HG03280 (cell line): ENCODE data around the gene SLC22A8.
"Not testable (repeated sequence)": the region's sequence is repeated elsewhere in the genome, so short reads cannot be mapped to it uniquely, and the experiment has no call there.

ENCODE experiments used
- ATAC-seq: cut with Tn5 transposase; IDR thresholded peaks from one replicate; pipeline ENCODE4 v1.9.1; 2021; ENCODE audit warnings: mild to moderate bottlenecking, moderate library complexity; ENCODE audit not compliant: unreplicated experiment

Gene SLC22A8

GRCh38 chr11:62994775-62995174 is 20.9 kb downstream of the SLC22A8 start:
- ATAC-seq: no peak

DNA sequence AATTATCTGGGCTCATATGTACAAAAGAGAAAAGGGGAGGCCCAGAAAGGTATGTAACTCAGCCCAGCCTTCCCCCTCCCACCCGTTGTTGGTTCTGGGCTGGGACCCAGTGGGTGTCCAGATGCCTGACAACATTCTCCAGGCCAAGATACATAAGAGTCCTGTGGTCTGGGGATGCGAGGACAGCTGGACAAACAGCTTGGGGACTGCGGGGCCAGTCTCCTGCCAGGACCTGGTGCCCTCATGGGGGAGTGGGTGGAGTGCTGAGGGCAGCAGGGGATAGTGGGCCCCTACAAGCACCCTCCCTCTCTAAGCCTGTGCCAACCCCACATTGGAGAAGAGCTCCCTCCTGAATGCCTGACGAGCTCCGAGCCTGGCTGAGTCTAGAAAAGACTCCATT is 27.4 kb downstream of the SLC22A8 start:
- ATAC-seq: no peak

DNA sequence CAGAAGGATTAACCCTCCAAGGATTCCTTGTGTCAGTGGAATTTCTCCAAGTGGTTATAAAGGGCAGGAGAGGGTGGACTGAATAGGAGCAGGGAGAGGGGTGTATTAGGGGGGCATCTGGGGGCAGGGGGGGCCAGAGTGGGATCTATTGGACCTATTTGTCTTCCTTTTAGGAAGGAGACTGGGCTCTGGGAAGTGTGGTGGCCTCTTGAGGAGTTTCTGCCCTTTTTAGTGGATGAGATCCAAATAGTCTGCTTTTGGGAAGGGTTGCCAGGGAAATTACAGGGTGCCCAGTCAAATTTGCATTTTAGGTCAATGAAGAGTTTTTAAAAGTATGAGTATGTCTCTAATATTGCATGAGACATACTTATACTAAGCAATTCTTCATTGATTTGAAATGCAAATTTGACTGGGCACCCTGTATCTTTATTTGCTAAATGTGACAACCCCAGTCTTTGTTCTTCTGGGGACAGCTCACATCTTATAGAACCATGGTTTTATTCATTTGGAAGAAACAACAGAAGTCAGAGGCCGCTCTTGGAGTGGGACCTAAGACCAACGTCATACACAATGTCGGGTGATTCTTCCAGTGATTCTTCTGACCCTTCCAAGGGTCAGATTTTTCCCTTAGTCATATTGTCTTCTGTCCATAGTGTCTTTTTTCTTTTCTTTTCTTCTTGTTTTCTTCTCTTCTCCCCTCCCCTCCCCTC is 30.4 kb downstream of the SLC22A8 start:
- no peak for ATAC-seq

GRCh38 chr11:62984451-62984991 is 31.1 kb downstream of the SLC22A8 start, which contains the start of gene SLC22A6:
Gene SLC22A6, minus strand, starts transcription at chr11:62984967. Its CDS starts 277 bp downstream, at chr11:62984690.
- no peak for ATAC-seq

GRCh38 chr11:62983536-62984199 is 32.0 kb downstream of the SLC22A8 start:
- no peak for ATAC-seq

DNA sequence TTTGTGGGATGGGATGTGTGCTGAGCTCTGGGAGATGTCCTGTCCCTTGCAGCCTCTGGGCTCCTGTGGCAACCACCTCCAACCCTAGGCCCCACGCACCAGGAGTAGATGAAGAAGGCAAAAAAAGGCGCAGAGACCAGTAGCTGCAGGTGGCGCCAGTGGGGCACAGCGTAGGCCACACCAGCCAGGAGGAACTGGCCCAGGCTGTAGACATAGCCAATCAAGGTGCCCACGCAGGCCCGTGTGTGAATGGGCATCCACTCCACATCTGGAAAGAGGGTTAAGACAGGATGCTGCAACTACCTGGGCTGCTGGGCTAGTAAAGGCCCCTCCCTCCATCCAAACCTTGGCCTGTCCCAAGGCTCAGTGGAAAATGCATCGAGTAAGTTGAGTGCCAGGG is 33.9 kb downstream of the SLC22A8 start:
- no peak for ATAC-seq

DNA sequence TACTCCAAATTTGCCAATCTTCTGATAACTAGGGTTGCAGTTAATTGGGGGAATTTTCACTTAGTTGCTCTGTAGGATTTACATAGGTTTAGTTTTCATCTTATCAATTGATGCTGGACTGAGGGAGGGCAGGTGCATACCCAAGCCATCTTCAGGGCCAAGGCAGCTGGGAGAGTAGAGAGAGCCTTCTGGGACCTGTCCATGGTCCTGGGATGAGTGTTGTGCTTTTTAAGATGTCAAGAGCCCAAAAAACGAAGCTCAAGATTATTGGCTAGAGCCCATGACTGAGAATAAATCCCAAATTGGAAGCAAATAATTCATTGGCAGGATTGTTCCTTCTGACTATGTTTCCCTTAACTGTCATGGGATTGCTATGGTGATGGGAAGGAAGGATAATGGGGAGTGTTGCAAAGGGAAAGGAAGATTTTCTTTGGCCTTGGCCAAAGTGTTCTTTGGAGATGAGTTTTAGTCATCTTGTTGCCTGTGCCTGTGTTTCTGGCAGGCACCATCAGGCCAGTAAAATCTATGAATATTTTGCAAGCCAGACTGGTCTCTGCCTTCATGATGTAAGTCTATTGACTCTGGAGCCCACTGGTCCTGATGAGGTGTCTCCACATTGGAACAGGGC is 35.4 kb downstream of the SLC22A8 start:
- ATAC-seq: no peak

DNA sequence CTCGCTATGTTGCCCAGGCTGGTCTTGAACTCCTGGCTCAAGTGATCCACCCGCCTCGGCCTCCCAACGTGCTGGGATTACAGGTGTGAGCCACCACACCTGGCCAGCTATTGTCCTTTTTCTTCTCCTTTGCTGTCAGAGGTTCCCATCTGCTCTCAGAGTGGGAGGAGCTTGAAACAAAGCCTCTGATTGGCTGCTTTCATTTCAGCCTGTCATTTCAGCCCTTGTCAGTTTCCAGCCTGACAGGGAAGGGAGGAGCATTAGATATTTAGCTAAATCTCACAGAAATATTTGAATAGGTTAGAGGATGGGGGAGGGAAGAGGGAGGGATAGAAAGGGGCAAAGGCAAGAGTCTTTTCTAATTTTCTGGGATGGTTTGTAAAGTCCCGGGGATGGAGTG is 39.5 kb downstream of the SLC22A8 start:
- no peak for ATAC-seq

DNA sequence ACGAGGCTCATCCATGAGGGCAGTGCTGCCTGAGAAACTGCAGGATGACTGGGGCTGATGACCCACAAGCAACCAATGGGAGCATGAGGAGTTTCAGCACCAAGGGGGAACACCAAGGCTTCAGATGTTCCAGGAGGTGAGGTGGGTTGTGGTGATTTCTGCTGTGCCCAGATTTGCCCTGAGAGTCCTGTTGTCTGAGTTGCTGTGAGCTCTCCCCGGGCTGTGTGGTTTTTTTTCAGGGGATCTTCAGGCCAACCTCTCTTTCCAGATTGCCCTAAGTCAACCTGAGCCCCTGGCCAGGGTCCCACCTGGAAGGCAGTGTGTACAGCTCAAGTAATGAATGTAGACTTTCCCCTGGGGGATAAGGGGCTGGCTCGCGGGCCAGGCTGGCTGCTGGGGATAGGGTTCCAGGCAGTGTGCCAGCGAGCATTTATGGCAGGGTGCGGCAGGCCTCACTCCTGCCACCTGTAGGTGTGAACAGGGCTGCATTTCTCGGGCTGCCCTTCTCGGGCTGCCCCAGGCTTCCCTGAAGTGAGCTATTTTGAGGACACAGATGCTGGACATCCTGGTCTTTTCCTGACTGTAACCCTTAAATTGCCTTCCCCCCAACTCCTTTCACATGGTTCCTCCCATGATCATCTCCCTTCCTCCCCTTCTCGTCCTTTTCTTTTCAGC is 40.7 kb downstream of the SLC22A8 start:
- ATAC-seq: no peak

DNA sequence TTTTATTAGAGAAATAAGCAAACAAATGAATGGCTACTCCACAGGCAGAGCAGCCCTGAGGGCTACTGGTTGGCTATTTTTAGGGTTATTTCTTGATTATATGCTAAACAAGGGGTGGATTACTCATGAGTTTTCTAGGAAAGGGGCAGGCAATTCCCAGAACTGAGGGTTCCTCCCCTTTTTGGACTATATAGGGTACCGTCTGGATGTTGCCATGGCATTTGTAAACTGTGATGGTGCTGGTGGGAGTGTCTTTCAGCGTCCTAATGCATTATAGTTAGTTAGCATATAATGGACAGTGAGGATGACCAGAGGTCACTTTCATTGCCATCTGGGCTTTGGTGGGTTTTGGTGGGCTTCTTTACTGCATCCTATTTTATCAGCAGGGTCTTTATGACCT is 50.1 kb downstream of the SLC22A8 start:
- no peak for ATAC-seq

DNA sequence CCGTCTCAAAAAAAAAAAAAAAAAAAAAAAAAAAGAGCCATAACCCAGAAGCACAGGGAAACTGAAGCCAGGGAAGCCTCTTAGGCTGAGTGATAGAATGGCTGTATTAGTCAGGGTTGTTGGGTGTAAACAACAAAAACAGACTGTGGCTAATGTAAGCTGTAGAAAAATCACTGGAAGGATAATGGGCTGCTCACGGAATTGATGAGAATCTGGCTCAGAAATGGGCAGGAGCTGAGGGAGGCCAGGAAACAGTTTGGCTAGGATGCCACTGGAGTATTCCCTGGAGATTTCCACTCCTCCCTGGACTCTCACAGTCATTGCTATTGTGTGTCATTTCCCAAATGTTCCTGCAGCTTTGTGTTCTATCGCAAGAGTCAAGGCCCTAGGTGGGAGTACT is 53.2 kb downstream of the SLC22A8 start:
- ATAC-seq: no peak

GRCh38 chr11:62961017-62961570 is 54.5 kb downstream of the SLC22A8 start:
- ATAC-seq: no peak

DNA sequence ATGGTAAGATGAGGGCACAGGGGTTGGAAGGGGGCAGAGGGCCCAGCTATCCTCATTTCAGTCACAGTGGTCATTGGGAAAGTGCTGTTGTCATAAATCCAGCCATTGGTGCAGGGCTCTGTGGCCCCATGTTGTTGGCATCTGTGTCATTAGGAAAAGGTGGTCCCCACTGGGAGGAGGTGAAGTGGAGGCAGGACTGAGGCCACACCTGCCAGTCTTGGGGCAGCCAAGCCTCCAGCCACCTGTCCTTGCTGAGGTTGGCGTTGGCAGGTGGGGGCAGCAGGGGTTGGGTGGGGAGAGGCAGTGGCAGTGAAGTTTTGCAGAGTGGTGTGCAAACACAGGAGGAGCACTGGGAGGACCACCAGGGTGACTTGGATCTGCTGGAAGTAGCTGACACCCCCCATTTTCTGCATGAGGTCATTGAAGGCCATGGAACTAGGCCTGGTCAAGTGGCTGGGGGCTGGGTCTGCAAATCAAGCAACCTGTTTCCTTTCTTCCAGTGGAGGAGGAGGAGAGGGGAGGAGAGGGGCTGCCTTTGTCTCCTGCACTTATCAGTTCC is 56.1 kb downstream of the SLC22A8 start:
- no peak for ATAC-seq

DNA sequence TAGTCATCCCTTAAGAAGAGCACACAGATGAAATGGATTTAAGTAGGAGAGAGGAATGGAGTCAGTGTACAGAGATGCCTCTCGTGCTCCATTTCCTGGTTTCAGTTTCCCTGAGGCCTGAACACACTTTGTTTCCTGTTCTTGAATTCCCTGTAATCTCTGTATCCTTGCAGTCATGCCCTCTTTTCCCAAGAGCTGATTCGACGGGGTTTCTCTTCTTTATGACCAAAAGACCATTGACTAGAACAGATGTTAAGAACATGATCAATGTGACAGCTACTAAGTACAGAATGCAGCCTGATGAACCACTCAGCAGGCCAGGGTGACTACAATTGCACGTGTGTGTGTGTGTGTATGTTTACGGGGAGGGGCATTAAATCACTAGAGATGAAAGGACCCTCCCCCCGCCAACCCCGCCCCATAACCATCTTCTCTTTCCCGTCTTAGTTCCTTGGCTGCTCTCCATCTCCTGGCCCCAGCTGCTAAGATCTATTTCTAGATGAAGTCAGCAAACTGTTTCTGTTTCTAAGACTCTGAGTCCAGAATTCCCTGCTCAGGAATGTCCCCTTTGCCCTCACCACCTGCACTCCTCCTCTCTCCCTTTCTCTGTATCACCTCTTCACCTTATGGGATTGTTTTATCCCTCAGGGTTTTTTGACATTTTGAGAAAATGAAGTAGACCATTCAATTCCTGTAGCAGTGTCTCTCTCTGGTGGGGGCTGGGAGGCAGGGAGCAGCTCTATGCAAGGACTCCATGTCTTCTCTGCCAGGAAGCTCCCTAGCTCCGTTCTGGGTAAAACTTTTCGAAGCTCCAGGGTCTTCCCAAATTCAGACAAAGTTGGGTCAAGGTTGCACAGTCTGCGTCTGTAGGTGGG is 56.9 kb downstream of the SLC22A8 start:
- ATAC-seq: no peak

- no peak for ATAC-seq
These were observed 58.5 kb downstream of the SLC22A8 start for GRCh38 chr11:62957147-62957546.

GRCh38 chr11:62954478-62954877 is 61.2 kb downstream of the SLC22A8 start:
- ATAC-seq: no peak

- no peak for ATAC-seq
These were observed 61.8 kb downstream of the SLC22A8 start for GRCh38 chr11:62953811-62954210.

DNA sequence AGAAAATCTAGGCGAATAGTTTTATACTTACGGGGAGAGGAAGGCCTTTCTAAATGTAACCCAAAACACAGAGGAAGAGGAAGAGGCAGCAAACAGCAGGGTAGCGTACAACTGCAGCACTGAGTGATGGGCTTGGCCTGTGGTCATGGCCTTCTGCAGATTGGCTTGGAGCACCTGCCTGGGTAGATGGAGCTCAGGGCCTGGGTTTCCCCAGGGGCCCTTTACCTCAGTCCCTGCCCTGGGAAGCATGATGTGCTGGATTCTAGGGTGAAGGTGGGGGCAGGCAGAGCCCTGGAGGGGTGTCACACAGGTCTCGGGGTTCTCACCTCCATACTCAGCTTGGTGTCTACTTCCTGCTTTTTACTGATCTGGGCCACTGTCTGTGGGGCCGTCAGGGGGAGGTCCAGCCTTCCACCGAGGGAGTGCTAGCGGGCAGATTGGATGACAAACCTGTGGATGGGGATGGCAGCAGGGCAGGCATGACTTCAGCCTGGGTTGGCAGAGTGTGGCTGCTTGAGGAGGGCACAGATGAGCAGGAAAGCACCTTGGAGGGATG is 66.8 kb downstream of the SLC22A8 start:
- no peak for ATAC-seq

GRCh38 chr11:62945538-62945937 is 70.1 kb downstream of the SLC22A8 start:
- ATAC-seq: not testable (repeated sequence)
